Stomach (tissue), 9 donors: ENCODE results near the gene TMEM54. TPM values are rescaled to one million over a fixed set of nuclear protein-coding genes. Genes with fewer than 3 reads are reported as not detected.
A peak's percentile ranks its signal among the peaks of the same experiment; 100 is the strongest.

Experiments
- DNase-seq, 2 donors: peaks; one replicate each; pipeline versions ENCODE4 v3.0.0 to v3.0.0-alpha.2; 2013 to 2019
- H3K27ac ChIP-seq, 5 donors: fragments of 200-600 bp in 4 of 5; sonication (generic) in 4 of 5; one replicate each; pipeline ENCODE4 v1.5.1; 2013 to 2019; ENCODE audit warnings: mild to moderate bottlenecking in 1 of 5, moderate library complexity in 1 of 5
- H3K27me3 ChIP-seq, 3 donors: fragments of 200-600 bp; sonication (generic); one replicate each; pipeline ENCODE4 v1.5.1; 2017 to 2019; ENCODE audit warnings: mixed run types in 1 of 3
- H3K36me3 ChIP-seq, 4 donors: fragments of 200-600 bp; sonication (generic); 1 replicate in 3 of 4; 2 replicates in 1 of 4; pipeline ENCODE4 v1.5.1; 2016 to 2019
- H3K4me1 ChIP-seq, 4 donors: fragments of 200-600 bp; sonication (generic); one replicate each; pipeline ENCODE4 v1.5.1; 2016 to 2019
- H3K4me3 ChIP-seq, 4 donors: fragments of 200-600 bp; sonication (generic) in 3 of 4; one replicate each; pipeline ENCODE4 v1.5.1; 2016 to 2019; ENCODE audit warnings: mild to moderate bottlenecking in 1 of 4
- H3K9me3 ChIP-seq, 4 donors: fragments of 200-600 bp; sonication (generic); one replicate each; pipeline ENCODE4 v1.5.1; 2016 to 2019
- EP300 ChIP-seq: sonication (generic); formaldehyde crosslinking; IDR thresholded peaks from one replicate; pipeline ENCODE4 v1.6.1; 2017; ENCODE audit warnings: antibody characterized with exemption
- POLR2A ChIP-seq, 4 donors: fragments of 450-650 bp; IDR thresholded peaks; one replicate each; pipeline ENCODE4 v1.6.1; 2016; ENCODE audit warnings: antibody characterized with exemption in 4 of 4, control low read depth in 2 of 4, mild to moderate bottlenecking in 1 of 4, moderate library complexity in 1 of 4
- POLR2AphosphoS5 ChIP-seq, 3 donors: sonication (generic); formaldehyde crosslinking; IDR thresholded peaks; one replicate each; pipeline ENCODE4 v1.6.1; 2016; ENCODE audit warnings: antibody characterized with exemption in 3 of 3
- WGBS, 5 donors: extraction: QIAGEN DNeasy Blood & Tissue Kit in 3 of 5; methylation state at CpG; one replicate each; pipeline versions ENCODE4 v1.1.5 to v1.1.7; 2013 to 2018; 5-methylcytosine and 5-hydroxymethylcytosine counted together
- intact Hi-C: fragments of 100-400 bp; cut with DNase I; formaldehyde crosslinking; loops from one replicate; pipeline ENCODE4 v1.15.1; 2023; ENCODE audit warnings: low total_unique reads
- polyA plus RNA-seq, 3 donors: library from polyadenylated mRNA; stranded (reverse); fragments of 200-250 nt; gene quantifications; one replicate each; pipeline ENCODE4 v1.2.3, GENCODE V29; 2013
- total RNA-seq, 5 donors: library from RNA; depleted of rRNA; stranded (reverse); fragments of >200 nt; gene quantifications; one replicate each; pipeline versions ENCODE4 v1.1.0 to v1.2.3, GENCODE V29; 2014 to 2016
- TF ChIP-seq, protein P1 (sequence below), 7 experiments: fragments of 450-650 bp in 4 of 7; fragments of 200-600 bp in 3 of 7; sonication (generic) in 3 of 7; IDR thresholded peaks; one replicate each; pipeline ENCODE4 v1.5.1; 2016 to 2019; ENCODE audit warnings: antibody characterized with exemption in 7 of 7, control low read depth in 2 of 7, mild to moderate bottlenecking in 1 of 7
- donor health status: healthy with polysubstance abuse.
- donor health status: Bipolar disorder and iron deficiency.
- donor health status: healthy.

TMEM54 gene
- total and polyA plus RNA-seq, 8 donors: 34.9 to 408 (median 159) TPM

DNA sequence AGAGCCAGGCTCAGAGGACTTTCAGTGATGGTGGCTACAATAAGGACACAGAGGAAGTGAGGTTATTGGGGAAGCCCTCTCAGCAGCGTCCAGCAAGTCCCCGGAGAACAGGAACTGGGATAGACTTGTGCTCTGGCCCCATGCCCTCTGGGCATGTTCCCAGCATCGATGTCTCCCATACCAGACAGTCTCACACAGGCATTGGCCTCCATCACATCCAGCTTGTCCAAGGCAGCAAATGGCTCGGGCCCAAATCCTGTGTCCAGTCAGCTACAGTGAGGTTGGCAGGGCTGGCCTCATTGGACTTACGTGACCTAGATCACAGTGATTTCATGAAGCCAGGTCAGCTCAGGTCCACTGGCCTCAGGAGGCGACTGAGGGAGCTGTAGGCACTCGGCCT lies 19.6 kb upstream of the TMEM54 start:
- Histone ChIP-seq H3K9me3 (no peaks in the 10 kb centered on the region), H3K27ac (no peak overlapping the region), H3K4me3 (no peak overlapping the region), H3K4me1 (peaks cover 5 to 15% (median 12%) of the 10 kb centered on the region in 4 donors), H3K36me3 (no peaks in the 10 kb centered on the region), H3K27me3 (peaks cover 0 to 63% (median 10%) of the 10 kb centered on the region in 3 donors)
- TF ChIP-seq POLR2AphosphoS5 (IDR thresholded peaks at IDR 0.05): no peak
- TF ChIP-seq, protein P1, sequence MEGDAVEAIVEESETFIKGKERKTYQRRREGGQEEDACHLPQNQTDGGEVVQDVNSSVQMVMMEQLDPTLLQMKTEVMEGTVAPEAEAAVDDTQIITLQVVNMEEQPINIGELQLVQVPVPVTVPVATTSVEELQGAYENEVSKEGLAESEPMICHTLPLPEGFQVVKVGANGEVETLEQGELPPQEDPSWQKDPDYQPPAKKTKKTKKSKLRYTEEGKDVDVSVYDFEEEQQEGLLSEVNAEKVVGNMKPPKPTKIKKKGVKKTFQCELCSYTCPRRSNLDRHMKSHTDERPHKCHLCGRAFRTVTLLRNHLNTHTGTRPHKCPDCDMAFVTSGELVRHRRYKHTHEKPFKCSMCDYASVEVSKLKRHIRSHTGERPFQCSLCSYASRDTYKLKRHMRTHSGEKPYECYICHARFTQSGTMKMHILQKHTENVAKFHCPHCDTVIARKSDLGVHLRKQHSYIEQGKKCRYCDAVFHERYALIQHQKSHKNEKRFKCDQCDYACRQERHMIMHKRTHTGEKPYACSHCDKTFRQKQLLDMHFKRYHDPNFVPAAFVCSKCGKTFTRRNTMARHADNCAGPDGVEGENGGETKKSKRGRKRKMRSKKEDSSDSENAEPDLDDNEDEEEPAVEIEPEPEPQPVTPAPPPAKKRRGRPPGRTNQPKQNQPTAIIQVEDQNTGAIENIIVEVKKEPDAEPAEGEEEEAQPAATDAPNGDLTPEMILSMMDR (IDR thresholded peaks at IDR 0.05): no peak
- no peak for TF ChIP-seq POLR2A (IDR thresholded peaks at IDR 0.05)
- TF ChIP-seq EP300: no peak
- 79 to 87% (median 82%) methylated on average over 5 to 7 of the region's 7 CpGs for WGBS, 5 donors
- intact Hi-C loops: no loop called here
- peak in 1 of 2 donors; percentile 25 for DNase-seq

DNA sequence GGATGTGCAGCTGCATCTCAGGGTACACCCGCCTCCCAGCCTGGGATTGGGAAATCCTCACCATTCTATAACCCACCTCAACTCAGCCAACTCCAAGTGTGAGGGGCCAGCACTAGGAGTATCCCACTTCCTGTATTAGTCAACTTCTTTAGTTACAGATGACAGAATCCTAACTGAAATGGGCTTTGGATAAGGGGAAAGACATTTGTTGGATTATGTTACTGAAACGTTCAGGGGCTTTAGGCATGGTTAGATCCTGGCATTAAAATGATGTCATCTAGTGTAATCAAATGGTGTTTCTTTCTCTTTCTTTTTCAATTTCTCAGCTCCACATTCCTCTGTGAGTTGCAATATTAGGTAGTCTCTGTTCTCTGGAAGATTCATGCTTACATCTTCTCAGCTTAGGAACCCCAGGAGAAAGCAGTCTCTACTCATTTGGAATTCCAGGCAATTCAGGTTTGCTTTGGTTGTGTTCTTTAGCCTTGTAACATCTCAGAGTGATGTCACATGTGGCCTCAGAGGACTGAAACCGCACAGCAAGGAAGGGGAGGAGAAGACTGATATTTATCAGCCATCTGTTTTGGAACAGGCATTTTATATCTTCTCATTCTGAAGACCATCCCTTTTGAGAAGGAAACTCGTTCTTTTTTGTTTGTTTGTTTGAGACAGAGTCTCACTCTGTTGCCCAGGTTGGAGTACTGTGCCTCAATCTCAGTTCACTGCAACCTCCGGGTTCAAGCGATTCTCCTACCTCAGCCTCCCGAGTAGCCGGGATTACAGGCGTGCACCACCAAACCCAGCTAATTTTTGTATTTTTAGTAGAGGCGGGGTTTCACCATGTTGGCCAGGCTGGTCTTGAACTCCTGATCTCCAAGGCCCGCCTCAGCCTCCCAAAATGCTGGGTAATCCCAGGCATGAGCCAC lies 18.9 kb upstream of the TMEM54 start:
- no peak for TF ChIP-seq POLR2A (IDR thresholded peaks at IDR 0.05)
- no peak for TF ChIP-seq EP300
- Histone ChIP-seq H3K36me3 (no peaks in the 10 kb centered on the region), H3K4me1 (peaks cover 5 to 8% (median 6%) of the 10 kb centered on the region in 4 donors), H3K27ac (peak overlapping the region in 1 of 5 donors; percentile 14), H3K9me3 (no peaks in the 10 kb centered on the region), H3K27me3 (peaks cover 0 to 55% (median 7%) of the 10 kb centered on the region in 3 donors), H3K4me3 (no peak overlapping the region)
- WGBS, 5 donors: 80 to 86% (median 83%) methylated on average over 11 of the region's 11 CpGs
- intact Hi-C loops: no loop called here
- DNase-seq: peak in 1 of 2 donors; percentile 5

DNA sequence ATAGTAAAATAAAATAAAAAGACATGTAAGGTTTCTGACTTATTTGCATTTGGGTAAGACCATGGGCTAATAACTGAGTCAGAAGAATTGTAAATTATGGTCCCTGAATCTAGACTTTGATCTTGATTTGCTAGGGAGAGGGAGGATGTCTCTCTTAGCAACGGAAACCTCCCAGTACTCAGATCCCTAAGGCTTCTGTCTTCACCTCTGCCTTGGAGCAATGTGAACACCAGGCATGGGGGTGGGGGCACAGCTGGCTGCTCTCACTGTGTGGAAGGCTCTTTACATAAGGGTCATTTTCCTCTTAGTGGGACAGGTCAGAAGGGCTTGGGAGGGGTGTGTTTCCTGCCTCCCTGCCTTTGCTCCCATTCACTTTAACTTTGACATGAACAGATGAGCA lies 17.0 kb upstream of the TMEM54 start:
- H3K27me3 ChIP-seq: peaks cover 0 to 37% (median 0%) of the 10 kb centered on the region in 3 donors
- no peaks in the 10 kb centered on the region for H3K4me1 ChIP-seq
- DNase-seq: no peak
- H3K27ac ChIP-seq: no peak overlapping the region
- intact Hi-C loops: no loop called here
- H3K36me3 ChIP-seq: no peaks in the 10 kb centered on the region
- TF ChIP-seq, protein P1 (IDR thresholded peaks at IDR 0.05): no peak
- TF ChIP-seq POLR2A (IDR thresholded peaks at IDR 0.05): no peak
- no peak for TF ChIP-seq POLR2AphosphoS5 (IDR thresholded peaks at IDR 0.05)
- TF ChIP-seq EP300: no peak
- no peaks in the 10 kb centered on the region for H3K9me3 ChIP-seq
- no peak overlapping the region for H3K4me3 ChIP-seq
- 25 to 54% (median 41%) methylated on average over 1 of the region's 1 CpG for WGBS, 5 donors

DNA sequence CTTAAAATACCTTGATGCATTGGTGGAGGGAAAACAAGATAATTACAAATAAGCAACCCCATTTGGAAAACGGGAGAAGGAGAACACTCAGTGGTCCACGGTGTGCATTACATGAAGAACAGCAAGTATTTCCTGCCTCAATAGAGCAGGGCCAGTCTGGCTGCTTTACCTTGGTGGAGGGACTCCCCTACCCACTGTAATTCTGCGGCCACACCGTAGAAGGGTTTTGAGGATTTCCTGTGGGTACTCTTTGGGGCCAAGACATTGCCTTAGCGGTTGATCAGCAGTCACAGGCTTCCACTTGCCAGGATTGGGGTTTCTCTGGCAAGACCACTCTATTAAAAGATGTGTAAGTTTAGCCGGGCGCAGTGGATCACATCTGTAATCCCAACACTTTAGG lies 16.3 kb upstream of the TMEM54 start:
- Histone ChIP-seq H3K4me1 (no peaks in the 10 kb centered on the region), H3K9me3 (no peaks in the 10 kb centered on the region), H3K4me3 (no peak overlapping the region), H3K27me3 (peaks cover 0 to 31% (median 0%) of the 10 kb centered on the region in 3 donors), H3K27ac (no peak overlapping the region), H3K36me3 (no peaks in the 10 kb centered on the region)
- peak in 1 of 2 donors; percentile 13 for DNase-seq
- intact Hi-C loops: no loop called here
- TF ChIP-seq, protein P1 (IDR thresholded peaks at IDR 0.05): no peak
- 64 to 75% (median 68%) methylated on average over 7 of the region's 7 CpGs for WGBS, 5 donors
